SKM-1 treated with dmso at 0.1 percent for 144 hours (cell line): Measurements from ENCODE around the gene BAIAP2L2.
A peak's percentile ranks its signal among the peaks of the same experiment; 100 is the strongest.
"Not testable (repeated sequence)": the region's sequence is repeated elsewhere in the genome, so short reads cannot be mapped to it uniquely, and the experiment has no call there.

Experiments used
- DNase-seq: peaks from one replicate; lab custom pipeline; 2025; ENCODE audit not compliant: unreplicated experiment; lab: John Stamatoyannopoulos, UW

BAIAP2L2 gene

GRCh38 chr22:38127869-38128268 lies 17.4 kb upstream of the BAIAP2L2 start:
- no peak for DNase-seq

- DNase-seq = no peak
Measured at GRCh38 chr22:38126928-38127668, 16.6 kb upstream of the BAIAP2L2 start.

DNA sequence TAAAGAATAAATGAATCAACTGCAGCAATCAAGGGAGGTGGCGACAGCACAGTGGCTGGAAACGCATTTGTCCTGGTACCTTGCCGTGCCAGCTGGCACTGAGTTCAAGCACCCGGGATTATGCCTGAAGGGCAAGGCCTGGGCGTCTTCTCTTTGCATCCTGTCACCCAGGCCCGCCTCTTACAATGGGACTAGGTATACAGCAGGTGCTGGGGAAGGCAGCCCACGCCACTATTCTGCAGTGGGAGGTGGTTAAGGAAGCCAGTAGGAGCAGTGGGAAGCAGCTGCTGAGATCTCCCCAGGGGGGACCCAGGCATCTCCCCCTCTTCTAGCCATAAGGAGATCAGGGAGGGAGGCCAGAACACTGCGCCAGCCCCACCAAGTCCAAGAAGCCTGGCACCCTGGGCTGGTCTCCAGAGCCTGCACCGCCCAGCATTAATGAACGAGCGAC lies 15.3 kb upstream of the BAIAP2L2 start:
- DNase-seq = no peak

GRCh38 chr22:38125038-38125610 lies 14.6 kb upstream of the BAIAP2L2 start:
- DNase-seq = no peak

DNA sequence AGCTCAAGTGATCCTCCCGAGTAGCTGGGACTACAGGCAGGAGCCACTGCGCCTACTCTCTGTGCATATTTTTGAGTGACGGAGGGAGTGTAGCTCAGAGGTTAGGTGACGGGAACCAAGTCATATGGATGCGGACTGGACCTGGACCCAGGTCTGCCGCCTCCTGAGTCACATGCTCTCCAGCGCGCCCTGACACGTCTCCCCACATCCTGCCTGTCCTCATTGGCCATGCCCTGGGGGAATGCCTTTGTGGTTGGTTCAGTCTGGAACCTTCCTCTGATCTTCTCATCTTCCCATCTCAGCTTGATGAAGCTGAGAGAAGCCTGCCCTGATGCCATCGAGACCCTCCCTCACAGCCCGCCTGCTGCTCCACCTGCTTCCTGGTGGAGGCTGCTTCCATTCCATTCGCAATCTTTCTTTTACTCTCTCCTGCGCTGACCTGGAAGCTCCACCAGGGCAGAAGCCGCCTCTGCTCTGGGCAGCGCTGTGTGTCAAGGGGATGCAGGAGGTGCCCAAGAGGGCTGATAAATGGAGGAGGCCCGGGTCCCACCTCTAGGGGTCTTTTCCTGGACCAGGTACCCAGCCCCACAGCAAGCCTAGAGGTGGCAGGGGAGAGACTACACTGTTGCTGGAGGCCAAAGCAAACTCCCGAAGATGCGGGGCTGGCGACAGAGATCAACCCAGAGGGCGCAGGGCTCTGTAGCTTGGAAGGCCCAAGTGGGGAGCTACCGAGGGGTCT lies 13.9 kb upstream of the BAIAP2L2 start:
- no peak for DNase-seq

DNA sequence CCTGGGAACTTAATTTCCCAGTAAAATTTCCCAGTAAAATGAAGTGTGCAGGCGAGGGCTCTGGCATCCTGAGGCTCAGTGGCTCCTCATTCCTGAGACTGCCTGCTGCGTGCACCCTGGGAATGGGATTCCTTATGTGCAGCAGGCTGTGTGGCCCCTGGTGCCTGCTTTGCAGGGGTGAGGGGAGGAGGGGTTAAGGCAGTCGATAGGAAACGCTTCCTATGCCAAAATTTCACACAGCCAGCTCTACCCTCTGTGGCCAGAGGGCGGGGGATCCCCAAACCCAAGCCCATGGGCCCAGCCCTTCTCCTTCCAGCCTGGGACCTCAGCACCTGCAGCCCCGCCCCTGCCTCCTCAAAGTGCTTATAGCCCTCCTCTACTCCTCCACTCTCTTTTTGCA lies 12.1 kb upstream of the BAIAP2L2 start:
- DNase-seq = no peak

DNA sequence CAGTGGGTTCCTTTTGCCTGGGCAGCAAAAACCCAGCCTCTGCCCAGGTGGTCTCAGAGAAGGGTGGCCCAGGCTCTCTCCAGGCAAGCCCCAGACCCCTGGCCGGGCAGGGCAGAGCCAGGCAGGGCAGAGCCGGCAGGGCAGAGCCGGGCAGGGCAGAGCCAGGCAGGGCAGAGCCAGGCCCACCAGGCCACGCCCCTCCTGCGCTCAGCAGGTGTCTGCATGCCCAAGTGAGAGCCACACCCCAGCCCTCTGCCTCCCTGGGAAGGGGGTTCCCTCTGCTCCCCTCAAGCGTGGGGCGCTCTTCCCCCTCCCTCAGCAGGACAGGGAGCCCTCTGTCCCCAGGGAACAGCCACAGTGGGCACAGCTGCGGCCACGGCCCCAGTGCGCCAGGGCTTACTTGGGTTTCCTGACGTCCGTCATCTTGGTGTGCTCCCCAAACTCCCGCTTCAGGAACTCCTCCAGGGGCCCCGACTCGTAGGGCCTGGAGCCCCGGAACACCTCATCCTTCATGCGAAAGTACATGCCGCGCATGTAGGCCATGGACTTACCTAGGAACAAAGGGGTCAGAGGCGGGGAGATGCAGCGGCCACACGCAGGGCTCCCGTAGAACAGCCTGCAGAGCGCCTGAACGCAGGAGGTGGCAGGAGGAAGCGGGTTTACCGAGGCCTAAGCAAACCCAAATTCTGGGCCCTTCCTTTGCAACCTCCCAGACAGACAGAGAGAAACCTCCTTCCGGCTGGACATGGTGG lies 10.1 kb upstream of the BAIAP2L2 start:
- no peak for DNase-seq

GRCh38 chr22:38118747-38119146 lies 8.3 kb upstream of the BAIAP2L2 start:
- not testable (repeated sequence) for DNase-seq

GRCh38 chr22:38118182-38118581 lies 7.7 kb upstream of the BAIAP2L2 start:
- DNase-seq = no peak

- not testable (repeated sequence) for DNase-seq
Measured at GRCh38 chr22:38117556-38117955, 7.1 kb upstream of the BAIAP2L2 start.

DNA sequence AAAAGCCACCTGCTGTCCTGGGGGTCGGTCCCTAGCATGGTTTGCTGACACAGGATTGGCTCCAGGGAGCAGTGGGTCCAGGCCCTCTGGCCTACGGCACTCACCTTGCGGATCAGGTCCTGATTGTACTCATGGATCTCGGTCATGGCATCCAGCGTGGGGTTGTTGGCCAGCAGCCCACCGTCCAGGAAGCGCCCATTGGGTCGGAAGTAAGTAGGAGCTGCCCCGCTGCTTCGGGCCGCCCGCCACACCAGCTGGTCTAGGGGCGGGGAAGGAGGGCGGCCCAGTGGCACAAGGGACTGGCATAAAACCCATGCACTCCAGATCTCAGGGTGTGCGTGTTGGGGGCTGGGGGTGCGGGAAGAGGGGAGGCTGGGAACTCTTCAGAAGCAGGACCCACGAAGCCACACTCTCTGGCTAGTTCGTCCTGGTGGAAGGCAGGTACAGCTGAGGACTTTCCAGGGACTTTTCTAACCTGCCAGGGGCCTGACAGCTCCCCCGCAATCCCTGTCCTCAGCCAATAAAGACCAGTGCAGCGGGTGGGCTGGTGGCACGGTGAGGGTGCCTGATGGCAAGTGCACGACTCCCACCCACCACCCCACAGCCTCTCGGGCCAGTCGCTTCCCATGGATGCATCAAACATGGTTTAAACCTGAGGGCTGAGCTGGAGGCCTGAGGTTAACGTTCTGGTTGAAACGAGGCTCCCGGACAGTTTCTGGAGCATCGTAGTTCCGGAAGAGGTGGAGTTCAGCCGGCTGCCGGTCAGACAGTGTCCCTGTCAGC lies 5.1 kb upstream of the BAIAP2L2 start:
- DNase-seq = no peak

- peak; percentile 49 for DNase-seq
Measured at GRCh38 chr22:38114484-38115398, 4.3 kb upstream of the BAIAP2L2 start.

DNA sequence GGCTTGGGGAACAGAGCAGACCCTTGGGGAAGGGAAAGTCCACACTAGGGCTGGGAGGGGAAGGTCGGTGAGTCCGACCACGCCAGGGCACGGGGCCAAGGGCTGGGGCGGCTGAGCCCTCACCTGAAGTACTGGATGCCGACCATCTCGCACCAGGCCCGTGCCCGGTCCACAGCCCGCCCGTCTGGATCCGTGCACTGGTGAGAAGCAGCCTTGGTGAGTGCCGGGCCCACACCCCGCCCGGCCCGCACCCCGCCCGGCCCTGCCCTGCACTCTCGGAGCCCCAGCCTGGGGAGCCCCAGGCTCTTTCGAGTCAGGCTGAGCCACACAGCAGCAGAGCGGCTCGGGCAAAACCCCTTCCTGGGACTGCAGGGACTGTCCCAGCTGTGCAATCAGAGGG lies 1.9 kb upstream of the BAIAP2L2 start:
- DNase-seq = no peak

DNA sequence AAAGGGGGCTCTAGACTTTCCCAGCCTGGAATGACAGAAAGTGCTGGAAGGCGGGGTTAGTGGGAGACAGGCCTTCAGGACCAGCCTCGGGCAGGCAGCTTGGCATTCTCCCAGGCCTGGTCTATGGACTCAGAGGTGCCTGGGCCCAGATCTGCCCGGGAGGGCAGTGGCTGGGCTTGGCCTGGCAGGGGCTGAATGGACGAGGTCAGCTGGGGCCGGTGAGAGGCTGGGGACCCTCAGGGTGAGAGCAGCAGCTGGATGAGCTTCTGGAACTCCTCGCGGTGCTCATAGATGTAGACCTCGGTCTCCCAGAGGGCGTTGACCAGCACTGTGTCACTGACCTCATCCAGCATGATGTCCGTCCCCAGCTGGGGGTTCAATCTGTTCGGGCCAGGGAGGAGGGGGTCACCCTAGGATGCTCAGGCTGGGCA lies 1.5 kb upstream of the BAIAP2L2 start:
- DNase-seq = no peak

DNA sequence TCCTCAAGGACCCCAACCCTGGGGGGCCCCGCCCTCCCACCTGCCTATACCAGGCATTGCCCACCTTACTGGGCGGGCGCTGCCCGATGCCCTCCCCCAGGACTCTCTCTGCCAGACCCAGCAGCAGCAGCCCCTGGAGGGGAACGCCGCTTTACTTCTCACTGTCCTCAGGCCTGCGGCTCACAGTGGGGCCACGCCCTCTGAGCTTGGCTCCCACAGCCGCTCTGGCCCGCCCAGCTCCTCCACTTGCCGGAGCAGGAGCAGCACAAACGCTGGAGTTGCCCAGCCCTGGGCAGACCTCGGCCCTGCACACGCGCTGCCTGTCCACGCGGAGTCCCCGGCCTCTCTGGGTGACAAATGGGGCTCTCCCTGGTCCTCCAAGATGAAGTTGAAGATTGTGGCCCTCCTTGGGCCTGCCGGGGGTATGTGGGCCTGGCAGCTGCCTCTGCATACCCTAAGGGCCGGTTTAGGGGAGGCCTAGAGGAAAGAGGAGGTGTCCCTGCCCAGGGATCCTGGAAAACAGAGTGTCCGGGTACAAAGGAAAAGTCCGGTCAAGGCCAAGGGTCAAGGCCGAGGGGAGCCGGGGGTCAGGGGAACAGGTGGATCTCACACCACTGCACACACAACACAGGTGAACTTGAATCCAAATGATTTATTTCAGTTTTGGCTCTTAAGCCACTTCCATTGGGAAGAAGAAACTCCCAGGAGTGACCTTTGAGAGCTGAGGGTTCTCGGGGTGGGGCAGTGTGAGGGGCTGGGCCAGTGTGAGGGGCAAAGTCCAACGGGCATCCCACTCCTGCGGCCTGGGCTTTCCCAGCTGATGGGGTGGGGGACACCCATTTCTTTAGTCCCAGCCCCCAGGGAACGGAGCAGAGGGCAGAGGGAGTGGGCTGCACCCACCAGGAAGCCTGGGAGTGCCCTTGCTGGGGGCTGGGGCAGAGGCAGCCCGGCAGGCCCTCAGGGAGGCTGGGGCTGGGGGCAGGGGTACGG lies 674 bp upstream of the BAIAP2L2 start:
- no peak for DNase-seq

GRCh38 chr22:38109371-38110001 lies 998 bp downstream of the BAIAP2L2 start:
- DNase-seq = no peak

GRCh38 chr22:38108561-38109319 lies 1.7 kb downstream of the BAIAP2L2 start:
- no peak for DNase-seq
